Measurements from ENCODE around the gene RBMX2. TPM values are rescaled to one million over a fixed set of nuclear protein-coding genes. Genes with fewer than 3 reads are reported as not detected.
A peak's percentile ranks its signal among the peaks of the same experiment; 100 is the strongest.
"Not testable (repeated sequence)": the region's sequence is repeated elsewhere in the genome, so short reads cannot be mapped to it uniquely, and the experiment has no call there.

The RBMX2 gene, protein sequence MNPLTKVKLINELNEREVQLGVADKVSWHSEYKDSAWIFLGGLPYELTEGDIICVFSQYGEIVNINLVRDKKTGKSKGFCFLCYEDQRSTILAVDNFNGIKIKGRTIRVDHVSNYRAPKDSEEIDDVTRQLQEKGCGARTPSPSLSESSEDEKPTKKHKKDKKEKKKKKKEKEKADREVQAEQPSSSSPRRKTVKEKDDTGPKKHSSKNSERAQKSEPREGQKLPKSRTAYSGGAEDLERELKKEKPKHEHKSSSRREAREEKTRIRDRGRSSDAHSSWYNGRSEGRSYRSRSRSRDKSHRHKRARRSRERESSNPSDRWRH
- 55.2 TPM for polyA plus RNA-seq (2013, experiment 1 of 2)
- 50.8 TPM for polyA plus RNA-seq (2013, experiment 2 of 2)

DNA sequence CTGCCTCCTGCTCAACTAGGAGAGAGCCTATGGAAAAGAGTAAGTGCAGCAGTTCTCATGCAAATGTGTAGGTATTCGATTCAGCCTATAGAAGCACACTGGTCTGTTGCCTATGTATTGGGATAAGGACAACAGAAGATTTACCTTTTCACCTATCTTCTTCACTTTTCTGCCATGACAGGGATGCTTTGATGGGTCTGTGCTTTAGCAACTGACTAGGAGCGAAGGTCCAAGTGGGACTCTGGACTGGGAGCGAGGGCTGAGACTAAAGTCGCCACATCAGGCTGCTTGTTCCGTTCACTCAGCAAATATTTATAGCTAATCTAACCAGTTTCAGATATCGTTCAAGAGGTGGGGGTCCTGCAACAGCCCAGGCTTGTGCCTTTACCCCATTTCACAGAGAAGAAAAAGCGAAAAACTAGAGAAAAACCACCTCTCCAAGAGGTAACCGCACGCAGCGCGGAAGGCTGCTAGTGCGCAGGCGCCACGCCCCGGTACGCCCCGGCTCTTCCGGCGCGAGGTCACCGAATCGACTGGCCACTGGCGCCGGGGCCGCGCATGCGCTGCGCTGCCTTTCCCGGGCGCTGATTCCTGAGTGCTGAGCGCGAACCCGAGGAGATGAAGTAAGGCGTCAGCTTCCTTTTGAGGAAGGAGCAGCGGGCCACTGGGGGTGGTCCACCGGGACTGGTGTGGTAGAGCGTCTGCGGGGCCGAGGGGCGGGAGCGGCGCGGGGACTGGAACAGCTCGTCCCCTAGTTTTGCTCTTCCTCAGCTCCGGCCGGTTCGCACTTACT, at the start of gene RBMX2:
Gene RBMX2 (plus strand): TSS at position 573 of the 793 bp plus-strand sequence. CDS start 46 bp downstream, at position 619.
- Histone ChIP-seq H2BK120ac (ENCODE audit: low read depth, low read length) (no peak within 1 kb of the TSS), H3K4me3 (ENCODE audit: low read length in 2 of 2) (peak within 1 kb of the TSS; percentile 76 to 87), H3K4me2 (ENCODE audit: insufficient read depth, low read length, poor library complexity, severe bottlenecking) (peak within 1 kb of the TSS; percentile 62), H2BK5ac (ENCODE audit: low read length) (no peak within 1 kb of the TSS), H3K14ac (ENCODE audit: low read length) (no peak within 1 kb of the TSS), H3K9me3 (replicated peaks in 1 of 2; ENCODE audit: control insufficient read depth in 2 of 2, insufficient read depth in 1 of 2, low read depth in 1 of 2, low read length in 2 of 2) (no peaks in the 10 kb centered on the region), H3K4me1 (ENCODE audit: control insufficient read depth in 2 of 2, insufficient read depth in 1 of 2, low read depth in 1 of 2, low read length in 2 of 2) (peaks cover 2 to 4% of the 10 kb centered on the region in 2 donors), H3K36me3 (replicated peaks in 1 of 2; ENCODE audit: control insufficient read depth in 2 of 2, insufficient read depth in 2 of 2, low read length in 2 of 2) (peaks cover 2 to 18% of the 10 kb centered on the region in 2 donors), H2BK15ac (ENCODE audit: low read length) (no peak within 1 kb of the TSS), H2AFZ (ENCODE audit: low read length) (peak within 1 kb of the TSS; percentile 84), H4K91ac (ENCODE audit: low read depth, low read length, poor library complexity) (no peak within 1 kb of the TSS), H3K27ac (replicated peaks; ENCODE audit: low read length) (no peak within 1 kb of the TSS), H3K27me3 (ENCODE audit: control insufficient read depth in 3 of 3, insufficient read depth in 3 of 3, low read depth in 1 of 3, low read length in 3 of 3) (peaks cover 0 to 3% (median 0%) of the 10 kb centered on the region in 3 experiments), H3K4ac (ENCODE audit: low read length) (no peak within 1 kb of the TSS), H3K9ac (ENCODE audit: low read depth, low read length, poor library complexity) (peak within 1 kb of the TSS; percentile 44), H3K18ac (ENCODE audit: low read length) (peak within 1 kb of the TSS; percentile 64), H3K23ac (ENCODE audit: low read depth, low read length, poor library complexity) (no peak within 1 kb of the TSS), H3K79me1 (ENCODE audit: low read depth, low read length) (peaks cover 2% of the 10 kb centered on the region), H4K8ac (ENCODE audit: low read depth, low read length) (no peak within 1 kb of the TSS), H2BK12ac (ENCODE audit: low read length) (no peak within 1 kb of the TSS), H2AK5ac (ENCODE audit: low read depth, low read length) (no peak within 1 kb of the TSS)
- DNase-seq (ENCODE audit: low spot score), result peak; percentile 74
- no CpG with 5 or more reads among the region's 47 CpGs for whole genome bisulfite sequencing, 2 donors (ENCODE audit: extremely low coverage in 2 of 2, insufficient read length in 2 of 2, insufficient replicate concordance in 1 of 2)

DNA sequence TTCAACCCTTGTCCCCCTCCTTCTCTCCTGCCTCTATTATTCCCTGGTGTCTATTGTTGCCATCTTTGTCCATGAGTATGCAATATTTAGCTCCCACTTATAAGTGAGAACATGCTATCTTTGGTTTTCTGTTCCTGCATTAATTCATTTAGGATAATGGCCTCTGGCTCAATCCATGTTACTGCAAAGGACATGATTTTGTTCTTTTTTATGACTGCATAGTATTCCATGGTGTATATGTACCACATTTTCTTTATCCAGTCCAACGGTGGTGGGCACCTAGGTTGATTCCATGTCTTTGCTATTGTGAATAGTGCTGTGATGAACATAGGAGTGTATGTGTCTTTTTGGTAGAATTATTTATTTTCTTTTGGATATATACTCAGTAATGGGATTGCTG, 49.7 kb upstream of the RBMX2 start:
- H3K4ac ChIP-seq (ENCODE audit: low read length); H4K8ac ChIP-seq (ENCODE audit: low read depth, low read length); DNase-seq (ENCODE audit: low spot score); H2BK5ac ChIP-seq (ENCODE audit: low read length); H2BK15ac ChIP-seq (ENCODE audit: low read length); H4K91ac ChIP-seq (ENCODE audit: low read depth, low read length, poor library complexity); H3K9ac ChIP-seq (ENCODE audit: low read depth, low read length, poor library complexity); H3K4me3 ChIP-seq (ENCODE audit: low read length in 2 of 2); H3K27me3 ChIP-seq (ENCODE audit: control insufficient read depth in 3 of 3, insufficient read depth in 3 of 3, low read depth in 1 of 3, low read length in 3 of 3); H2AFZ ChIP-seq (ENCODE audit: low read length); H3K27ac ChIP-seq (replicated peaks; ENCODE audit: low read length); H3K4me2 ChIP-seq (ENCODE audit: insufficient read depth, low read length, poor library complexity, severe bottlenecking); H2BK120ac ChIP-seq (ENCODE audit: low read depth, low read length); H3K9me3 ChIP-seq (replicated peaks in 1 of 2; ENCODE audit: control insufficient read depth in 2 of 2, insufficient read depth in 1 of 2, low read depth in 1 of 2, low read length in 2 of 2); H3K14ac ChIP-seq (ENCODE audit: low read length); H3K79me1 ChIP-seq (ENCODE audit: low read depth, low read length); H3K36me3 ChIP-seq (replicated peaks in 1 of 2; ENCODE audit: control insufficient read depth in 2 of 2, insufficient read depth in 2 of 2, low read length in 2 of 2); H3K4me1 ChIP-seq (ENCODE audit: control insufficient read depth in 2 of 2, insufficient read depth in 1 of 2, low read depth in 1 of 2, low read length in 2 of 2); H3K23ac ChIP-seq (ENCODE audit: low read depth, low read length, poor library complexity); H3K18ac ChIP-seq (ENCODE audit: low read length); H2BK12ac ChIP-seq (ENCODE audit: low read length); H2AK5ac ChIP-seq (ENCODE audit: low read depth, low read length): not testable (repeated sequence)
- WGBS, 2 donors (ENCODE audit: extremely low coverage in 2 of 2, insufficient read length in 2 of 2, insufficient replicate concordance in 1 of 2), result no CpG with 5 or more reads among the region's 1 CpG

- Histone ChIP-seq H4K91ac (ENCODE audit: low read depth, low read length, poor library complexity) (no peak overlapping the region), H3K36me3 (replicated peaks in 1 of 2; ENCODE audit: control insufficient read depth in 2 of 2, insufficient read depth in 2 of 2, low read length in 2 of 2) (no peaks in the 10 kb centered on the region), H2BK5ac (ENCODE audit: low read length) (no peak overlapping the region), H4K8ac (ENCODE audit: low read depth, low read length) (no peak overlapping the region), H2AFZ (ENCODE audit: low read length) (no peak overlapping the region), H2BK15ac (ENCODE audit: low read length) (no peak overlapping the region), H3K9me3 (replicated peaks in 1 of 2; ENCODE audit: control insufficient read depth in 2 of 2, insufficient read depth in 1 of 2, low read depth in 1 of 2, low read length in 2 of 2) (no peaks in the 10 kb centered on the region), H3K4ac (ENCODE audit: low read length) (no peak overlapping the region), H2BK12ac (ENCODE audit: low read length) (no peak overlapping the region), H3K79me1 (ENCODE audit: low read depth, low read length) (no peaks in the 10 kb centered on the region), H3K14ac (ENCODE audit: low read length) (no peak overlapping the region), H2AK5ac (ENCODE audit: low read depth, low read length) (no peak overlapping the region), H3K4me2 (ENCODE audit: insufficient read depth, low read length, poor library complexity, severe bottlenecking) (no peak overlapping the region), H3K23ac (ENCODE audit: low read depth, low read length, poor library complexity) (no peak overlapping the region), H3K4me1 (ENCODE audit: control insufficient read depth in 2 of 2, insufficient read depth in 1 of 2, low read depth in 1 of 2, low read length in 2 of 2) (no peaks in the 10 kb centered on the region), H3K18ac (ENCODE audit: low read length) (no peak overlapping the region), H3K27ac (replicated peaks; ENCODE audit: low read length) (no peak overlapping the region), H3K27me3 (ENCODE audit: control insufficient read depth in 3 of 3, insufficient read depth in 3 of 3, low read depth in 1 of 3, low read length in 3 of 3) (no peaks in the 10 kb centered on the region), H3K9ac (ENCODE audit: low read depth, low read length, poor library complexity) (no peak overlapping the region), H2BK120ac (ENCODE audit: low read depth, low read length) (no peak overlapping the region), H3K4me3 (ENCODE audit: low read length in 2 of 2) (no peak overlapping the region)
- DNase-seq (ENCODE audit: low spot score), result no peak
These were observed 25.7 kb upstream of the RBMX2 start for GRCh38 chrX:130376077-130376476.

DNA sequence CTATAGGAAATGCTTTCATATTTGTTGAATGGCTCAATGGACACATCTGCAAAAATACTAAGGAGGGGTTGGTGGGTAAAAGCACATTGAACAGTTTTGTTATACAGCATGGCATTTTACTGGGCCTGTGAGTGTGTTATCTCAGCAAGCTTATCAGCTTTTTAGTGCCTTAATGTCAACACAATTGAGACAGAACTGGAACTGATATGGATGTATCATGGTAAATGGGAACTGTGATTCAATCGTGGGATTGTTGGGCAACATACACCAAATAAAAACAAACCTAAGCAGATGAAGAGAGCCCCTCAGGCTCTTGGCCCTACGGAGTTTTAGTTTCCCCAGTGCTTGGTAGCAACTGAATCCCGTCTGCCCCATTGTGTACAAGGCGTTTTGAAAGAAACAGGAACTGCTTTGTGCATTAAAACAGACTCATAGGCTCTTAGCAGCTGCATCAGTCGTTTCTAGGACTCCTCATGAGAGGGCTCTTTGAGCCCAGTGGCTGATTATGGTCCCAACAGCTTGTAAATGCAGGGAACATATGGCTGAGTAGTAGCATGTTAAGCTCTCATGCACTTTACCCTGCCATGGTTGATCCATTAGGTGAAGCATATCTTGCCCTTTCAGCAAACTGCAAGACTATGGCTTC, 23.6 kb upstream of the RBMX2 start:
- Histone ChIP-seq H2BK15ac (ENCODE audit: low read length) (no peak overlapping the region), H3K14ac (ENCODE audit: low read length) (no peak overlapping the region), H2AFZ (ENCODE audit: low read length) (peak overlapping the region; percentile 71), H3K4me1 (ENCODE audit: control insufficient read depth in 2 of 2, insufficient read depth in 1 of 2, low read depth in 1 of 2, low read length in 2 of 2) (no peaks in the 10 kb centered on the region), H3K36me3 (replicated peaks in 1 of 2; ENCODE audit: control insufficient read depth in 2 of 2, insufficient read depth in 2 of 2, low read length in 2 of 2) (no peaks in the 10 kb centered on the region), H2BK5ac (ENCODE audit: low read length) (no peak overlapping the region), H2AK5ac (ENCODE audit: low read depth, low read length) (no peak overlapping the region), H3K27ac (replicated peaks; ENCODE audit: low read length) (no peak overlapping the region), H3K9me3 (replicated peaks in 1 of 2; ENCODE audit: control insufficient read depth in 2 of 2, insufficient read depth in 1 of 2, low read depth in 1 of 2, low read length in 2 of 2) (no peaks in the 10 kb centered on the region), H3K4me3 (ENCODE audit: low read length in 2 of 2) (no peak overlapping the region), H3K23ac (ENCODE audit: low read depth, low read length, poor library complexity) (no peak overlapping the region), H4K8ac (ENCODE audit: low read depth, low read length) (no peak overlapping the region), H3K9ac (ENCODE audit: low read depth, low read length, poor library complexity) (no peak overlapping the region), H3K4me2 (ENCODE audit: insufficient read depth, low read length, poor library complexity, severe bottlenecking) (no peak overlapping the region), H2BK120ac (ENCODE audit: low read depth, low read length) (no peak overlapping the region), H4K91ac (ENCODE audit: low read depth, low read length, poor library complexity) (no peak overlapping the region), H3K79me1 (ENCODE audit: low read depth, low read length) (no peaks in the 10 kb centered on the region), H3K4ac (ENCODE audit: low read length) (no peak overlapping the region), H3K27me3 (ENCODE audit: control insufficient read depth in 3 of 3, insufficient read depth in 3 of 3, low read depth in 1 of 3, low read length in 3 of 3) (peaks cover 0 to 10% (median 0%) of the 10 kb centered on the region in 3 experiments), H2BK12ac (ENCODE audit: low read length) (no peak overlapping the region), H3K18ac (ENCODE audit: low read length) (no peak overlapping the region)
- WGBS, 2 donors (ENCODE audit: extremely low coverage in 2 of 2, insufficient read length in 2 of 2, insufficient replicate concordance in 1 of 2), result no CpG with 5 or more reads among the region's 5 CpGs
- DNase-seq (ENCODE audit: low spot score), result no peak

All from neuronal stem cell (in vitro differentiated cells).